Common myeloid progenitor, CD34-positive (primary cell): ENCODE data around the gene SLC7A10.
"Not testable (repeated sequence)": the region's sequence is repeated elsewhere in the genome, so short reads cannot be mapped to it uniquely, and the experiment has no call there.

ENCODE experiments used
- CTCF ChIA-PET: fragments of 350-600 bp; sonication (Branson Sonifier 250); formaldehyde crosslinking; loops from one replicate; lab custom pipeline; 2021; ENCODE audit warnings: antibody characterized with exemption; lab: Charles Lee
- POLR2A ChIA-PET: fragments of 350-600 bp; sonication (Branson Sonifier 250); formaldehyde crosslinking; loops from one replicate; lab custom pipeline; 2021; ENCODE audit warnings: antibody characterized with exemption; lab: Charles Lee
- DNase-seq, 3 donors: peaks; one replicate each; pipeline versions ENCODE4 v3.0.0 to v3.0.0-alpha.2; 2013
- H3K27ac ChIP-seq, 2 experiments: 1 replicate in 1 of 2; 2 replicates in 1 of 2; pipeline ENCODE4 v1.7.0; 2013; ENCODE audit warnings: inconsistent platforms in 2 of 2, low read length in 2 of 2, mild to moderate bottlenecking in 2 of 2, low read depth in 1 of 2, moderate library complexity in 1 of 2; ENCODE audit not compliant: severe bottlenecking in 2 of 2, insufficient read depth in 1 of 2, poor library complexity in 1 of 2
- H3K27me3 ChIP-seq, 5 experiments: replicated peaks in 2 of 5; 1 replicate in 3 of 5; 2 replicates in 2 of 5; pipeline versions ENCODE4 v1.6.1 to v1.7.0; 2013; ENCODE audit warnings: low read length in 4 of 5, mild to moderate bottlenecking in 2 of 5, moderate library complexity in 2 of 5, inconsistent platforms in 1 of 5; ENCODE audit not compliant: insufficient read depth in 5 of 5, control insufficient read depth in 4 of 5
- H3K36me3 ChIP-seq, 4 experiments: 1 replicate in 2 of 4; 2 replicates in 2 of 4; pipeline versions ENCODE4 v1.6.1 to v1.7.0; 2013; ENCODE audit warnings: low read length in 3 of 4, control low read depth in 1 of 4, mild to moderate bottlenecking in 1 of 4; ENCODE audit not compliant: control insufficient read depth in 4 of 4, insufficient read depth in 4 of 4
- H3K4me1 ChIP-seq, 4 experiments: 1 replicate in 3 of 4; 2 replicates in 1 of 4; pipeline versions ENCODE4 v1.6.1 to v1.7.1; 2013; ENCODE audit warnings: low read length in 3 of 4, mild to moderate bottlenecking in 3 of 4, control low read depth in 1 of 4, inconsistent platforms in 1 of 4, moderate library complexity in 1 of 4; ENCODE audit not compliant: control insufficient read depth in 4 of 4, insufficient read depth in 4 of 4; ENCODE audit errors: control extremely low read depth in 1 of 4
- H3K4me3 ChIP-seq, 7 experiments: 1 replicate in 4 of 7; 2 replicates in 3 of 7; pipeline versions ENCODE4 v1.5.1 to v1.7.0; 2013; ENCODE audit warnings: mild to moderate bottlenecking in 7 of 7, low read length in 6 of 7, moderate library complexity in 6 of 7, inconsistent platforms in 2 of 7, low read depth in 2 of 7, control low read depth in 1 of 7; ENCODE audit not compliant: insufficient read depth in 4 of 7, control insufficient read depth in 1 of 7; ENCODE audit errors: extremely low read depth in 1 of 7
- H3K9me3 ChIP-seq, 5 experiments: 1 replicate in 4 of 5; 2 replicates in 1 of 5; pipeline versions ENCODE4 v1.6.1 to v1.7.1; 2013; ENCODE audit warnings: low read length in 4 of 5, mild to moderate bottlenecking in 2 of 5, inconsistent platforms in 1 of 5, low read depth in 1 of 5, moderate library complexity in 1 of 5; ENCODE audit not compliant: control insufficient read depth in 4 of 5, insufficient read depth in 2 of 5; ENCODE audit errors: control extremely low read depth in 1 of 5
- WGBS: methylation state at CpG from one replicate; pipeline ENCODE4 v1.1.5; 2013; ENCODE audit not compliant: insufficient coverage; 5-methylcytosine and 5-hydroxymethylcytosine counted together

SLC7A10 gene

GRCh38 chr19:33174186-33174585, 51.5 kb downstream of the SLC7A10 start:
- Histone ChIP-seq H3K4me1 (peaks cover 10 to 33% (median 21%) of the 10 kb centered on the region in 4 experiments), H3K4me3 (no peak overlapping the region), H3K27ac (no peak overlapping the region), H3K9me3 (peaks cover 0 to 2% (median 0%) of the 10 kb centered on the region in 5 experiments), H3K36me3 (no peaks in the 10 kb centered on the region), H3K27me3 (no peaks in the 10 kb centered on the region)
- 98% methylated on average over 5 of the region's 5 CpGs for WGBS
- ChIA-PET POLR2A (no interaction called here), CTCF (interaction anchor here (0.7 to 1.1 kb wide), 2 partner anchors 13 to 49 kb away, joined by 3 read pairs; no protein-coding TSS in a partner anchor)
- no peak for DNase-seq

- WGBS, result 100% methylated on average over 4 of the region's 6 CpGs
- DNase-seq, result no peak
- H3K9me3 ChIP-seq, result peaks cover 0 to 15% (median 2%) of the 10 kb centered on the region in 5 experiments
- H3K4me3 ChIP-seq, result no peak overlapping the region
- H3K27ac ChIP-seq, result no peak overlapping the region
- CTCF ChIA-PET, result interaction anchor here (1.3 to 2.0 kb wide), 3 partner anchors 12 to 46 kb away, joined by 4 to 5 read pairs (median 5); no protein-coding TSS in a partner anchor
- H3K36me3 ChIP-seq, result no peaks in the 10 kb centered on the region
- H3K4me1 ChIP-seq, result peaks cover 3 to 20% (median 11%) of the 10 kb centered on the region in 4 experiments
- POLR2A ChIA-PET, result no interaction called here
- H3K27me3 ChIP-seq, result no peaks in the 10 kb centered on the region
Observed at GRCh38 chr19:33171916-33172359, 53.7 kb downstream of the SLC7A10 start.

- Histone ChIP-seq H3K9me3 (peaks cover 0 to 15% (median 2%) of the 10 kb centered on the region in 5 experiments), H3K27me3 (no peaks in the 10 kb centered on the region), H3K36me3 (no peaks in the 10 kb centered on the region), H3K27ac (no peak overlapping the region), H3K4me1 (peaks cover 3 to 18% (median 11%) of the 10 kb centered on the region in 4 experiments), H3K4me3 (no peak overlapping the region)
- 100% methylated on average over 1 of the region's 1 CpG for WGBS
- no peak for DNase-seq
- CTCF ChIA-PET, result interaction anchor here (0.8 to 2.0 kb wide), 4 partner anchors 11 to 27 kb away, joined by 3 to 5 read pairs (median 4); no protein-coding TSS in a partner anchor
- POLR2A ChIA-PET, result no interaction called here
Observed at GRCh38 chr19:33171222-33171795, 54.3 kb downstream of the SLC7A10 start.

GRCh38 chr19:33168528-33168927, 57.1 kb downstream of the SLC7A10 start:
- peaks cover 0 to 15% (median 2%) of the 10 kb centered on the region in 5 experiments for H3K9me3 ChIP-seq
- no peak overlapping the region for H3K4me3 ChIP-seq
- no peak for DNase-seq
- H3K27me3 ChIP-seq, result no peaks in the 10 kb centered on the region
- no peak overlapping the region for H3K27ac ChIP-seq
- ChIA-PET POLR2A (no interaction called here), CTCF (no interaction called here)
- no CpG with 5 or more reads among the region's 1 CpG for WGBS
- no peaks in the 10 kb centered on the region for H3K36me3 ChIP-seq
- peaks cover 0 to 13% (median under 1%) of the 10 kb centered on the region in 4 experiments for H3K4me1 ChIP-seq

- H3K27me3 ChIP-seq, result no peaks in the 10 kb centered on the region
- POLR2A ChIA-PET, result no interaction called here
- WGBS, result 100% methylated on average over 1 of the region's 1 CpG
- no peak overlapping the region for H3K27ac ChIP-seq
- H3K36me3 ChIP-seq, result no peaks in the 10 kb centered on the region
- peaks cover 0 to 15% (median 2%) of the 10 kb centered on the region in 5 experiments for H3K9me3 ChIP-seq
- no peak overlapping the region for H3K4me3 ChIP-seq
- no peak for DNase-seq
- peaks cover 0 to 6% (median 0%) of the 10 kb centered on the region in 4 experiments for H3K4me1 ChIP-seq
- CTCF ChIA-PET, result interaction anchor here (2.2 kb wide), 1 partner anchor 10 kb away, joined by 10 read pairs; no protein-coding TSS in a partner anchor
Observed at GRCh38 chr19:33167438-33167837, 58.2 kb downstream of the SLC7A10 start.

- POLR2A ChIA-PET, H3K27me3 ChIP-seq, DNase-seq, H3K36me3 ChIP-seq, H3K4me3 ChIP-seq, H3K27ac ChIP-seq: not testable (repeated sequence)
- WGBS, result 100% methylated on average over 3 of the region's 6 CpGs
- Histone ChIP-seq H3K4me1 (peaks cover 2 to 17% (median 6%) of the 10 kb centered on the region in 4 experiments), H3K9me3 (peaks cover 0 to 15% (median 2%) of the 10 kb centered on the region in 5 experiments)
- CTCF ChIA-PET, result interaction anchor here (1.9 to 2.2 kb wide), 2 partner anchors 11 to 18 kb away, joined by 4 to 10 read pairs; no protein-coding TSS in a partner anchor
Observed at GRCh38 chr19:33166037-33166436, 59.6 kb downstream of the SLC7A10 start.

- no peaks in the 10 kb centered on the region for H3K27me3 ChIP-seq
- ChIA-PET CTCF (interaction anchor here (1.3 to 2.2 kb wide), 2 partner anchors 13 to 19 kb away, joined by 3 to 15 read pairs; no protein-coding TSS in a partner anchor), POLR2A (no interaction called here)
- no peaks in the 10 kb centered on the region for H3K36me3 ChIP-seq
- no peak overlapping the region for H3K27ac ChIP-seq
- H3K9me3 ChIP-seq, result peaks cover 0 to 6% (median 2%) of the 10 kb centered on the region in 5 experiments
- DNase-seq, result no peak
- H3K4me3 ChIP-seq, result no peak overlapping the region
- H3K4me1 ChIP-seq, result peaks cover 2 to 35% (median 18%) of the 10 kb centered on the region in 4 experiments
- WGBS, result 100% methylated on average over 1 of the region's 6 CpGs
Observed at GRCh38 chr19:33163481-33163880, 62.2 kb downstream of the SLC7A10 start.
